Medulla oblongata (tissue), 1 donor: ENCODE measurements around the gene LRRC53.

Experiments used
- DNase-seq: peaks from one replicate; pipeline ENCODE4 v3.0.0-alpha.2; 2015; ENCODE audit errors: extremely low spot score

Gene LRRC53, protein sequence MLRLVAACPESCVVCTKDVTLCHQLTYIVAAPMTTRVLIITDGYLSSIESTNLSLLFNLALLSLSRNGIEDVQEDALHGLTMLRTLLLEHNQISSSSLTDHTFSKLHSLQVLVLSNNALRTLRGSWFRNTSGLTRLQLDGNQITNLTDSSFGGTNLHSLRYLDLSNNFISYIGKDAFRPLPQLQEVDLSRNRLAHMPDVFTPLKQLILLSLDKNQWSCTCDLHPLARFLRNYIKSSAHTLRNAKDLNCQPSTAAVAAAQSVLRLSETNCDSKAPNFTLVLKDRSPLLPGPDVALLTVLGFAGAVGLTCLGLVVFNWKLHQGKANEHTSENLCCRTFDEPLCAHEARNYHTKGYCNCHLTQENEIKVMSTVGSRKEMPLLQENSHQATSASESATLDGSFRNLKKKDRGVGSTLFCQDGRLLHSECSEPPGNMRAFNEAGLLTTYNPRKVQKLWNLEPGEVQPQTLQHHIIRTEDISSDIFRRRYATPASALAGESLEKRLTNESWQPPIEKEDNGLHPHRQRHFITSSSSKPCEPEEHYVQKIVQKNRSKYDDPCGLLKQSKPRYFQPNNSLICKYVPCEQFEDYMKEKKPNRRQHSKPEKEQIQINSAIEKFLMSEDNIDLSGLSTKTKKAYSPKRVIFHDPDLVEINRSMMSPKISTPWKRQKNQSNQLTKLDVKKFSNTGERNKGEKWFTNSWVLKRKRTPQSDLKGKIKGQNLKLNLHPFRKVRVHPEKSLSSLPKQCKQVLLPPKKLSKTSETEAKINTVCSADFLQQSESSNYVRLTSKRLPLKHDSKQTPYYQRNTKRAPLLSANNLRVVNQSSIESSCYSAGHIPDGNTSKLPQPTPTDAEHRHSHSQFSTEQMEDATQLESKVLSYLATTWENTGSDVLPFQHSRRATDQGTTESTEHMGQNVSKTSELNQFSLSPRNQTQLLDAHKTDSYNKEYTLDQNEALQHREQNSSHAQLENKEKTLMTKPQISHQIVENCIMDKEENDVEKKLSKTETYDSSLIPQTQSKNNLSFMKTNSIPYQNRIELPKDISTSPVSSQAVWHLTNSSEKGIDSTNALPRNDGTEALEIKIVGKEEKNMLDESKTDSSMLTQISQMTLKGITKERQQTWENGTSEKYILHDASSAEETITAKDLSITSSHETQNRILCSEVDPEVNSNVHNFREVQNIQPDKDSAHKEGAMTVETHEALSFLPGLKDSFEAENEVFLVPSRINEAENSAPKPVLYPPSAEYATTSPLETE

GRCh38 chr1:74512170-74512915, at the start of gene LRRC53:
Gene LRRC53, minus strand, starts transcription at chr1:74512611. Its CDS starts 29,262 bp downstream, at chr1:74483349.
- no peak for DNase-seq

GRCh38 chr1:74549932-74550331, 37.5 kb upstream of the LRRC53 start:
- DNase-seq, result no peak

- DNase-seq, result no peak
Observed at GRCh38 chr1:74548961-74549750, 36.7 kb upstream of the LRRC53 start.

DNA sequence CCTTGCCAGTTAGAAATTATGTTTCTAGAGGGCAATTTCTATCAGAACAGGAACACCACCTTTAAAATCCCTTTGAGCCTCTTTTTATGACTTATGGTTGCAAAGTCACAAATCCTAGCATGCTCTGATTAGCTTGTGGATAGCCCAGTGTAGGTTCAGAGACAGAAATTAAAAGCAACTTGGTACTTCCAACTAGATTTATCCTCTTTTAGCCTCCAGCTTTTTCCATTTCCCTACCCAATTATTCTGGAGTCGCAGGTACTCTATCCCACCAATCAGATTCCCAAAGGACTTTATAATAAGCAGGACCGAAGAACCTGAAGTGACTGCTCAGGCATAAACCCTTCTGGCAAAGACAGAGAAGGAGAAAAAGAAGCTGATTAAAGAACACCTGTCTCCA, 33.4 kb upstream of the LRRC53 start:
- no peak for DNase-seq

DNA sequence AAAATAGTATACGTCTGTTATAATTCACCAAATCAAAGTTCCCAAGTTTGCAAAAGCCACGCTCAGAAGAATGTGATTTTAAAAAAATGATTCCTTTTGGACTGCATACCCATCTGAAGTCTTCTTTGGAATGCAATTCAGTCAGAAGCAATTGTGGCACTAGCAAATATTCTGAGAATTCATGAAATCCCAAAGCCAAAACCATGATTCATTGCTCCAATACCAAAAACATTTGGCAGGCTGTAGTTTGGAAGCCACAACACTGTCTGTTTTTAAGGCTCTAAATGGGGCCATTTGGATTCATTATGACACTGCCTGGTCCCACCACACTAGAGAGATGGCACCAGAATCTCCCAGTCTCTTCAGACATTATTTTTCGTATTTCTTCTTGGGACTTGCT, 21.8 kb upstream of the LRRC53 start:
- peak; percentile 9 for DNase-seq

DNA sequence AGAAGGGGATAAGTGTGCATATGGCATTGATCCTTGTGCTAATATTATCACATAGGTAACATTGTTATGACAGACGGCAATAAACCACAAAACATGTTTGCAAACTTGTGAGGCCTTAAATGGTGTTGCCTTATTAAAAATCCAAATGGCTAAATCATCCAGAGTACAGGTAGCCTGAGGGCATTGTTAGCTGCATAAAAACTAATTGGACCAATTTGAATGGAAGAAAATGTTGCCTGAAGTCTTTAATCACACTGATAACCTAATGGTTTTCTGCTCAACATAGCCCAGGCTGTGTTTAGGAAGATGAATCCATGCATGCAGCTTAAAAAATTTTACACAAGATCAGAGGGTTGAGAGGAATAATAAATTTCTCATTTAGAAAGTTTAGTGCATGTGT, 19.4 kb upstream of the LRRC53 start:
- DNase-seq, result no peak

DNA sequence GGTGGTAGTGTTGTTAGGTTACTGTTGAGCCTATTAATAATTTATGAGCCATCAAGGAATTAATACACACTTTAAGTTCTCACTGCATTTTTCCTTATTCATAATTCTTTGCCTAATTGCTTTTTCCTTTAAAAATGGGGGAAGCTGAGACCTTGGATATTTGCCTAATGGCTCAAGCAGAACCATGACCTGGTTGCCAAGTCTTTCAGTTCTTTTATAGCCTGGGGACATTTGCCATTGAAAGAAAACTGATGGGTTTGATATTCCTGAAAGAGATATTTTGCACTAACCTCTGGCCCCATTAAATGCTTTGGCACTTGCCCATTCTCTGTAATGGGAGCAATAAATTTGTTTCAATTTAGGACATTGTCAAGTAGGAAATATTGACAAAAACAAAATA, 18.5 kb upstream of the LRRC53 start:
- no peak for DNase-seq

GRCh38 chr1:74528123-74528522, 15.7 kb upstream of the LRRC53 start:
- DNase-seq, result no peak

DNA sequence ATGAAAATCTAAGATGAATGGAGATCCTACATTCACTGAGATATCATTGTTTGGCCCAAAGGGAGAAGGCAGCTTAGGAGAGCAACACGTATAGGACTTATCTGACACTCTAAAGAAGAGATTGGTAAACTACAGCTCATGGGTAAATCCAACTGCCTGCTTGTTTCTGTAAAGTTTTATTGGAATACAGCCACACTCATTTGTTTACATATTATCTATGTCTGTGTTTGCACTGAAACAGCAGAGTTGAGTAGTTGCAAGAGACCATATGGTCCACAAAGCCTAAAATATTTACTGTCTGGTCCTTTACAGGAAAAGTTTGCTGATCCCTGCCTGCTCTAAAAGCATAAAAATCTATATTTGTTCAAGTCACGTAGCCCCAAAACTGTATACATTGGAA, 14.3 kb upstream of the LRRC53 start:
- DNase-seq, result no peak

DNA sequence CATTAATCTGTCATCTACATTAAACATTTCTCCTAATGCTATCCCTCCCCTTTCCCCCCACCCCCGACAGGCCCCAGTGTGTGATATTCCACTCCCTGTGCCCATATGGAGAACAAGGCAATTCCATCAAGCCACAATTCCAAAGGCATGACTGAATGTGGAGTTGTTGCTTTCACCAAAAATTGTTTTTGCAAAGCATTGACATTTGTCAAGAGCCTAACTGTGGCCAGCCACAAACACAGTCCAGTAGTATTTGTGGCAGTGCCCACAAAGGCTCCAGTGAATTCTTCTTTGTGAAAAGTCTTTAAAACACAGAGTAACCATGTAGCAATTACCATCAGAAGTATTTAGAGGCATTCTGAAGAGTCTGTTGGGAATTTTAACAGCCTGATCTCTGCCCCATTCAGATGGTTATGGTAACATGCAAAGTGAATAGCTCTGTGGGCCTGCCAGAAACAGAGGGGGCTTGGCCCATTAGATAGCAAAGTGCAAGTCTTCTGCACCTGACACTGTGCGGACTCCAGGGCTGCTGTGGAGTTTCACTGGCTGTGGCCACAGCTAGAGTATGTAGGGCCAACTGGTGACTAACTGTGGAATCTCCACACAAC, 11.6 kb upstream of the LRRC53 start:
- DNase-seq, result no peak

GRCh38 chr1:74522148-74522547, 9.7 kb upstream of the LRRC53 start:
- DNase-seq, result no peak

DNA sequence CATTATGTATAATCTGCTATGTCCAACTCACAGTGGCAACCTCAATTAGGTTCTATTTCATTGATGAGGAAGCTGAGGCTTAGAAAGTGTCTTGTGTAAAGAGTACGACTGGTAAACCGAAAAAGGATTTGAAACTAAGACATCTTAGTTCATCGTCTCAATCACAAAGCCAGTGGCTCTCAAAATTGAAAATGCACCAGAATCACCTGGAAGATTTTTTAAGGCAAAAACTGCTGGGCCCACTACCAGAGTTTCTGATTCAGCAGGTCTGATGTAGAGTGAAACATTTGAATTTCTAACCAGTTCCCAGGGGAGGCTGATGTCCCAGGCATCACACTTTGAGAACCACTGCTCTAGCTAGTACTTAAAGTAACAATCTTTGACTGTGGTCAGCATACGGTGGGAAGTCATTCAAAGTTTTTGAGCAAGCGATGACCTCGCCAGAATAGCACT, 5.2 kb upstream of the LRRC53 start:
- no peak for DNase-seq

DNA sequence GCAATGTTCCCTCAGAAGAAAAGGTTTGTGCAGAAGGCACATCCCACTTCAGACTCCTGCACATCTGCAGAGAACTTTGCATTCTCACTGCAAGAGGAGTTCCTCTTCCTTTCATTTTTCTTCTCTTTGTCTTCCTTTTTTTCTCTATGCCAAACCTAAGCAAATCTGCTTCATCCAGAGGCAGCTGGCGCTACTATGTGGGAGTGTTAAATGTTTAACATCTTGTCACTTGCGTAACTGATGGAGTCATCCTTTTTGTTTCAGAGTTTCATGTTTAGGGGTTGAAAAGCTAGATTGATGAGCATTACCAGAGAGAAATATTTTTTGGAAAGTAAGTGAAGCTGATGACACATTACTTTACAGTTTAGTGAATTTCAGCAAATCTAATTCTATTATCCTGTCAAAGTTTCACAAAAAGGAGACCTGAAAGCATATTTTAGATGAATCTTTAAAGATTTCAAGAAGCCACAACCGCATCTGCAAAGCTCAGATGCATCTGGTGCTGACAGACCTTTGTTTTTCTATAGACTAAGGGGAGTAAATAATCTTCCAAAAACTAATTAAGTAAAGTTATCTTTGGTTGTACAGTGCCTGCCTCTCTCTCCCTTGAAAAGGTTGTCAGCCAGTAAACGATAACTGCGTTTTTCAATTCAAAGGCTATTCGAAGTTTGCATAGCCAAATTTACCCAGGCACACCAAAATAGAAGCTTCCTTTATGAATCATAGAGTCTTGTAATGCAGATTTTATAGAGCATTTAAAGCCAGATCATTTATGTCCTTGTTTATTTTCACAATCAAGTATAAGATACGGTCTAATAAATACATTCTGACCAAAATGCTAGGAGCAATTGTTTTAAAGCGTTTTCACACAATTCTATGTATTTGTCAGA, 1.2 kb upstream of the LRRC53 start:
- no peak for DNase-seq

- no peak for DNase-seq
Observed at GRCh38 chr1:74508449-74508848, 4.0 kb downstream of the LRRC53 start.

- no peak for DNase-seq
Observed at GRCh38 chr1:74505928-74506710, 6.3 kb downstream of the LRRC53 start.

DNA sequence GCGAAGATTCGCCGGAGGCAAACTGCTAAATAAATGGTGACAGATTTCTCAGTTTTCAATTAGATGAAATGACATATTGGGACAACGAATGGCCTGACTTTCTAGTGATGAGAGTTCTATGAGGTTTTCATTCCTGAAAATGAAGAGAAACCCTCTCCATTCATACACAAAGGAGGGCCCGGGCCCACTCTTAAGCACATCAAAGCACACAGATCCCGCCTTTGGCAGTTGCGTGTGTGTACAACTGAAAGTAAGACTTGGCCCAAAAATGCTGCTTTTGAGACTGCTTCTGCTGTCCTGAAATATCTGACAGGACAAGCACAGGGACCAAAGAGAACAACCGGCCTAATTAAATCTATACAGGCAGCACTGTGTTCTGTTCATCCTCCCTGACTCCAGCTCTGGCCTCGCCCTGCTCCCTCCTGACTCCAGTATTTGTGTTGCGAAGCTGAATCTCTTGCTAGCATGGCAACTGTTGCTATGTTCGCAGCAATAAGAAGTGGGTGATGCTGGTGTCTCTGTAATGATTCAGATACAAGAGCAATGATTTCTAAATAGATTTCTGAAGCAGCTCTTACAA, 7.4 kb downstream of the LRRC53 start:
- DNase-seq, result no peak

DNA sequence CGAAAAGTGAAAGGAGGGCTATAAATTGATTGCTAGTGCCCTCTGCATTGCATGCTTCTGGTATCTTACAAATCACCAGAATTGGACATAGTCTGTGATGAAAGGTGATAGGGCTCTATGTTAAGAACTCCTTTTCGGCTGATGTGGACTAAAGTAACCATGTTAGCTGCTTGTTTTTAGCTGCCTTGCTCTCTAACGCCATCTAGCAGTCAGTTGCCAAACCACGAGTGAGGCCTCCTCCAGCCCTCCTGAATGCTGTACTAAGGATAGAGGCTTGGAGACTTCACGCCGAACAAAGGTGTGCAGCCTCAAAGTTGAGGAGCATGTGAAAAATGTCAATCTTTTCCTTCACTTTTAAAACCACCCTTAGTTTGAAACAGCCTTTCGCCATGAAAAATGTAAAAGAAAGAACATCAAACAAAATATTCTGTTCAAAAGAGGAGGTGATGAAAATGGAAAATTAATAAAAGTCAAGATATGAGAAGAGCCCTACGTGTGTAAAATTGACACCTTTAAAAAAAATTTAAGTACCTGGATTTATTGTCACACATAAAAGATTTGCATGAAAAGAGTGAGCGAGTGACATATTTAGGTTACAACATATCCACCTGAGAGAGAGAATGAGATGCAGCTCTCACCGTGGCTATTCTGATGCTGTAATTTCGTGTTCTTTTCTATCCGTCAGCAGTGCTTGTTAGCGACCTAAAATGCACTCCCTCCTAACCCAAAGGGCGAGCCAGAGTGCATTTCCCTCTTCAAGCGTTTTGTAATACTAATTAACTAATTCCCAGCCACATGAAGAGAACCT, 8.1 kb downstream of the LRRC53 start:
- DNase-seq, result peak; percentile 73
